ENCODE data around the gene IMMP2L.

DNA sequence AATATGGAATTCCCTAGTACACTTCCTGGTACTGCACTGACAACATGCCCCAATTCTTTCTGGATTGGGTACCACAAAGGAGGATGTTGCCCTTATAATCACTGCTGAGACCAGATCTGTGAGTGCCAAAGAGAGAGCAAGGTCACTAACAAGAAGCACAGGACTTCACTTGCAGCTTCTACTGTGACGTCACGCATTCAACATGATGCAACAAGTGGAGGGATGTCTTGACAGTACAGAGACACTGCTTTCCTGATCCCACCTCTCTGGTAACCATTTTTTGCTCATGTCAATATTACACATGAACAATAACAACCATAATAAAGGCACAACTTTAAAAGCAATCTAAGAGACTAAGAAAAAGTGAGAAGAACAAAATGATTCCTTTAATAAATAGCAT is 885.5 kb downstream of the IMMP2L start:
- TF ChIP-seq EZH2 (IDR thresholded peaks at IDR 0.05; ENCODE audit: low read length, unreplicated experiment) (no peak), CTCF (conservative IDR thresholded peaks at IDR 0.05; ENCODE audit: low read depth, low read length) (no peak)
